Measurements from ENCODE around the gene KLF11.

- TF ChIP-seq, protein P1, sequence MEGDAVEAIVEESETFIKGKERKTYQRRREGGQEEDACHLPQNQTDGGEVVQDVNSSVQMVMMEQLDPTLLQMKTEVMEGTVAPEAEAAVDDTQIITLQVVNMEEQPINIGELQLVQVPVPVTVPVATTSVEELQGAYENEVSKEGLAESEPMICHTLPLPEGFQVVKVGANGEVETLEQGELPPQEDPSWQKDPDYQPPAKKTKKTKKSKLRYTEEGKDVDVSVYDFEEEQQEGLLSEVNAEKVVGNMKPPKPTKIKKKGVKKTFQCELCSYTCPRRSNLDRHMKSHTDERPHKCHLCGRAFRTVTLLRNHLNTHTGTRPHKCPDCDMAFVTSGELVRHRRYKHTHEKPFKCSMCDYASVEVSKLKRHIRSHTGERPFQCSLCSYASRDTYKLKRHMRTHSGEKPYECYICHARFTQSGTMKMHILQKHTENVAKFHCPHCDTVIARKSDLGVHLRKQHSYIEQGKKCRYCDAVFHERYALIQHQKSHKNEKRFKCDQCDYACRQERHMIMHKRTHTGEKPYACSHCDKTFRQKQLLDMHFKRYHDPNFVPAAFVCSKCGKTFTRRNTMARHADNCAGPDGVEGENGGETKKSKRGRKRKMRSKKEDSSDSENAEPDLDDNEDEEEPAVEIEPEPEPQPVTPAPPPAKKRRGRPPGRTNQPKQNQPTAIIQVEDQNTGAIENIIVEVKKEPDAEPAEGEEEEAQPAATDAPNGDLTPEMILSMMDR (IDR thresholded peaks at IDR 0.05), result peak in 1 of 12 donors; percentile 9
- no peak for TF ChIP-seq POLR2A (IDR thresholded peaks at IDR 0.05)
Observed at GRCh38 chr2:10022966-10023662, 20.2 kb upstream of the KLF11 start.
